ENCODE measurements around the gene DUSP9.
"Not testable (repeated sequence)": the region's sequence is repeated elsewhere in the genome, so short reads cannot be mapped to it uniquely, and the experiment has no call there.

The DUSP9 gene

DNA sequence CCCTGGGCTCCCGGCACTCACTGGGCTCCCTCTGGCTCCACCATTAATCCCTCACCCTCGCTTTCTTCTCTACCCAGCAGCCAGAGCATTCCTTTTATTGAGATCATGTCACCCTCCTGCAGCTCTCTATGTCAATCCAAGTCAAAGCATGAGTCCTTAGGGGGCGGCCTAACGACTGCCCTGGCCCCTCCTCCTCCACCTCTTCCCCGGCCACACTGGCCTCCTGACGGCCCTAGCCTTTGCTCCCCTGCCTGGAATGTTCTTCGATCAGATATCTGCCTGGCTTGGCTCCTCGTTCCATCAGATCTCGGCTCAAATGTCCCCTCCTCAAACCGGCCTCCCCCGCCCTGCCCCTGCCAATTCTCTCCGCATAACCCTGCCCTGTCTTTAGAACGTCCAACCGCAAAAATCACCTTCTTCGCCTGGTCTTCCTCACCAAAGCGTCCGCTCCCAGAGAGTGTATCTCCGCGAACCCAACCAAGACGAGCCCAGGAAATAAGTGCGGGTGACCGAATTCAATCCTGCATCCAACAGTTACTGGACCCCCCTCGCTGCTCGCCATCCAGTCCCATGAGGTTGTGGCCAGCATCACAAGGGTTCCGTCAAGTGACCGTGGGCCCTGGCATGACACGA, 27.3 kb downstream of the DUSP9 start:
- no peak overlapping the region for H3K4me3 ChIP-seq (ENCODE audit: low read depth in 1 of 2, low read length in 2 of 2)
- H3K4me1 ChIP-seq (ENCODE audit: control insufficient read depth in 1 of 2, insufficient read depth in 2 of 2, low read length in 2 of 2), result no peaks in the 10 kb centered on the region
- H3K27ac ChIP-seq (ENCODE audit: low read depth, low read length), result no peak overlapping the region
- H3K27me3 ChIP-seq (ENCODE audit: control insufficient read depth in 1 of 2, insufficient read depth in 2 of 2, low read length in 2 of 2), result peaks cover 10 to 14% of the 10 kb centered on the region in 2 donors
- H3K36me3 ChIP-seq (ENCODE audit: control insufficient read depth in 1 of 2, insufficient read depth in 2 of 2, low read length in 2 of 2), result no peaks in the 10 kb centered on the region
- H3K9me3 ChIP-seq (ENCODE audit: control insufficient read depth in 1 of 2, low read length in 2 of 2), result no peaks in the 10 kb centered on the region
- H3K9ac ChIP-seq (ENCODE audit: low read depth in 1 of 2, low read length in 2 of 2), result no peak overlapping the region

DNA sequence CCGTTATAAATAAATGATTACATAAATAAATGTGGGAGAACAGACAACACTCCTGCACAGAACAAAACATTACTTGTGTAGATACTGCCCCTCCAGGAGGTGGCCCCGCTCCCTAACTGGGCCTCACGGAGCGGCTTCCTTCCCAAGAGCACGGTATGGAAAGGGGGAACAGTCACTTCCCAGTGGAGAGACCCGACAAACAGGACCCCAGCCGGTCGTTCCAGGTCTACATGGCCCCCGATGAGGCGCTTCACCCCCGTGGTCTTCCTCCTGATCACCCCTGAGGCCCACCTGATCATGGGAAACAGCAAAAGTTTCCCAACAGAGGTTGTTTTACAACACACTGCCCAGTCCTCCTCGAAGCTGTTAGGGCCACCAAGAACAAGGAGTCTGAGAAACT, 34.2 kb downstream of the DUSP9 start:
- Histone ChIP-seq H3K4me3 (ENCODE audit: low read depth in 1 of 2, low read length in 2 of 2) (no peak overlapping the region), H3K4me1 (ENCODE audit: control insufficient read depth in 1 of 2, insufficient read depth in 2 of 2, low read length in 2 of 2) (no peaks in the 10 kb centered on the region), H3K9ac (ENCODE audit: low read depth in 1 of 2, low read length in 2 of 2) (no peak overlapping the region), H3K27me3 (ENCODE audit: control insufficient read depth in 1 of 2, insufficient read depth in 2 of 2, low read length in 2 of 2) (no peaks in the 10 kb centered on the region), H3K9me3 (ENCODE audit: control insufficient read depth in 1 of 2, low read length in 2 of 2) (no peaks in the 10 kb centered on the region), H3K36me3 (ENCODE audit: control insufficient read depth in 1 of 2, insufficient read depth in 2 of 2, low read length in 2 of 2) (no peaks in the 10 kb centered on the region), H3K27ac (ENCODE audit: low read depth, low read length) (no peak overlapping the region)

DNA sequence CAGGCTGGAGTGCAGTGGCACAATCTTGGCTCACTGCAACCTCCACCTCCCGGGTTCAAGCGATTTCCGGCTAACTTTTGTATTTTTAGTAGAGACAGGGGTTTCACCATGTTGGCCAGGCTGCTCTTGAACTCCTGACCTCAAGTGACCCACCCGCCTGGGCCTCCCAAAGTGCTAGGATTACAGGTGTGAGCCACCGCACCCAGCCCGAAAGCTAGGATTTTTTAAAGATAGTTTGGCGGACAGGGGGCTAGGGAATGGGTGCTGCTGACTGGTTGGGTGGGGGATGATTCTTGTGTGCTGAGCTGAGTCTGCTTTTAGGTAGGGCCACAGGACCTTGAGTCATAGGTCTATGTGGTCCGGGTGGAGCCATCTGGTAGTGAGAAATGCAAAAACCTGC, 36.5 kb downstream of the DUSP9 start:
- H3K4me3 ChIP-seq (ENCODE audit: low read depth in 1 of 2, low read length in 2 of 2); H3K4me1 ChIP-seq (ENCODE audit: control insufficient read depth in 1 of 2, insufficient read depth in 2 of 2, low read length in 2 of 2); H3K9me3 ChIP-seq (ENCODE audit: control insufficient read depth in 1 of 2, low read length in 2 of 2); H3K36me3 ChIP-seq (ENCODE audit: control insufficient read depth in 1 of 2, insufficient read depth in 2 of 2, low read length in 2 of 2); H3K27me3 ChIP-seq (ENCODE audit: control insufficient read depth in 1 of 2, insufficient read depth in 2 of 2, low read length in 2 of 2); H3K27ac ChIP-seq (ENCODE audit: low read depth, low read length); H3K9ac ChIP-seq (ENCODE audit: low read depth in 1 of 2, low read length in 2 of 2): not testable (repeated sequence)

DNA sequence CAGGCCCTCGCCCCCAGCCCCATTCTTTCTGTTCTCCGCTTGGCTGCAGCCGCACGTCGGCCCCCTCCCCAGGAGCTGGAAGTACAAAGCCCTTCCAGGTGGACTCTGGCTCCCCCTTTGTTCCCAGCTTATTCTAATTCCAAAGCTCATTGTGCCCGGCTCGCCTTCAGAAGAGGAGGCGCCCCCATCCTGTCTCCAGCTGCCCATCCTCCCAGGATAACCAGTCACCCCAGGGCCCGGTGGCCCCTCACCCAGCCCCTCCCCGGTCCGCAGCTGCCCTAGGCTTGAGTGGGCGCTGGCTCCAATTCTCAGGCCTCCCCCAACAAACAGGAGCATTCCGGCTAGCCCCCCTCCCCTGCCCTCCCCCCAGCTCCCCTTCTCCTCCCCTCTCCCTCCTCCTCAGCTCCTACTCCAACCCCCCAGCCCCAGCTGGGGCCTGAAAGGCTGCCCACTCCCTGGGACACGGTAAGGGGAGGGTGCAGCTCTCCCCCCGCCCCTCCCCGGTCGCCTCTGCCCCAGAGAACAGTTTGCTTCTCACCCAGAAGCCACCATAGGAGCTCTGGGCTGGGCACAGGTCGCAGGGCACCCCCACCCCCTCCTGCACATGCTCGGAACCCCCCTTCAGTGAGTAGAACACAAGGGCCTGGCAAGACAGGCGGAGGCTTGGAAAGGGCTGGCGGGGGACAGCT, 37.6 kb downstream of the DUSP9 start:
- H3K27ac ChIP-seq (ENCODE audit: low read depth, low read length), result no peak overlapping the region
- H3K27me3 ChIP-seq (ENCODE audit: control insufficient read depth in 1 of 2, insufficient read depth in 2 of 2, low read length in 2 of 2), result no peaks in the 10 kb centered on the region
- no peak overlapping the region for H3K4me3 ChIP-seq (ENCODE audit: low read depth in 1 of 2, low read length in 2 of 2)
- H3K9ac ChIP-seq (ENCODE audit: low read depth in 1 of 2, low read length in 2 of 2), result no peak overlapping the region
- no peaks in the 10 kb centered on the region for H3K36me3 ChIP-seq (ENCODE audit: control insufficient read depth in 1 of 2, insufficient read depth in 2 of 2, low read length in 2 of 2)
- no peaks in the 10 kb centered on the region for H3K9me3 ChIP-seq (ENCODE audit: control insufficient read depth in 1 of 2, low read length in 2 of 2)
- no peaks in the 10 kb centered on the region for H3K4me1 ChIP-seq (ENCODE audit: control insufficient read depth in 1 of 2, insufficient read depth in 2 of 2, low read length in 2 of 2)

DNA sequence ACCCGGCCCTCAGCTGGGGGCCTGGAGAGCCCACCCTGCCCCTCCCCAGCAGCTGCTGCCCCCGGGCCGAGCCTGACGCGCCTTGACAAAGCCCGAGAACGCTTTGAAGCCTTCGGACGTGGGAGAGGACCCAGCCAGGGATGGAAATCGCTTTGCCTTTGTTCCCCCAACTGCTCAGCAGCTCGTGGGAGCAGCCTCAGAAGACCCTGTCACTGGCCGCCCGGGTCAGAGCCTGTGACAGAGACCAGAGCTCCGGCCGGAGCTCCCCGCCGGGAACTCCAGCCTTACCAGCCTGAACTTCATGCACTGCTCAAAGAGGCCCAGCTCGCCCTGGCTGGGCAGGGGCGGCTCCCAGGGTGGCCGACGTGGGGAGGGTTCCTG, 38.1 kb downstream of the DUSP9 start:
- H3K27me3 ChIP-seq (ENCODE audit: control insufficient read depth in 1 of 2, insufficient read depth in 2 of 2, low read length in 2 of 2), result no peaks in the 10 kb centered on the region
- no peaks in the 10 kb centered on the region for H3K9me3 ChIP-seq (ENCODE audit: control insufficient read depth in 1 of 2, low read length in 2 of 2)
- H3K4me3 ChIP-seq (ENCODE audit: low read depth in 1 of 2, low read length in 2 of 2), result no peak overlapping the region
- H3K9ac ChIP-seq (ENCODE audit: low read depth in 1 of 2, low read length in 2 of 2), result no peak overlapping the region
- H3K36me3 ChIP-seq (ENCODE audit: control insufficient read depth in 1 of 2, insufficient read depth in 2 of 2, low read length in 2 of 2), result no peaks in the 10 kb centered on the region
- H3K27ac ChIP-seq (ENCODE audit: low read depth, low read length), result no peak overlapping the region
- H3K4me1 ChIP-seq (ENCODE audit: control insufficient read depth in 1 of 2, insufficient read depth in 2 of 2, low read length in 2 of 2), result peaks cover 0 to 4% of the 10 kb centered on the region in 2 donors

DNA sequence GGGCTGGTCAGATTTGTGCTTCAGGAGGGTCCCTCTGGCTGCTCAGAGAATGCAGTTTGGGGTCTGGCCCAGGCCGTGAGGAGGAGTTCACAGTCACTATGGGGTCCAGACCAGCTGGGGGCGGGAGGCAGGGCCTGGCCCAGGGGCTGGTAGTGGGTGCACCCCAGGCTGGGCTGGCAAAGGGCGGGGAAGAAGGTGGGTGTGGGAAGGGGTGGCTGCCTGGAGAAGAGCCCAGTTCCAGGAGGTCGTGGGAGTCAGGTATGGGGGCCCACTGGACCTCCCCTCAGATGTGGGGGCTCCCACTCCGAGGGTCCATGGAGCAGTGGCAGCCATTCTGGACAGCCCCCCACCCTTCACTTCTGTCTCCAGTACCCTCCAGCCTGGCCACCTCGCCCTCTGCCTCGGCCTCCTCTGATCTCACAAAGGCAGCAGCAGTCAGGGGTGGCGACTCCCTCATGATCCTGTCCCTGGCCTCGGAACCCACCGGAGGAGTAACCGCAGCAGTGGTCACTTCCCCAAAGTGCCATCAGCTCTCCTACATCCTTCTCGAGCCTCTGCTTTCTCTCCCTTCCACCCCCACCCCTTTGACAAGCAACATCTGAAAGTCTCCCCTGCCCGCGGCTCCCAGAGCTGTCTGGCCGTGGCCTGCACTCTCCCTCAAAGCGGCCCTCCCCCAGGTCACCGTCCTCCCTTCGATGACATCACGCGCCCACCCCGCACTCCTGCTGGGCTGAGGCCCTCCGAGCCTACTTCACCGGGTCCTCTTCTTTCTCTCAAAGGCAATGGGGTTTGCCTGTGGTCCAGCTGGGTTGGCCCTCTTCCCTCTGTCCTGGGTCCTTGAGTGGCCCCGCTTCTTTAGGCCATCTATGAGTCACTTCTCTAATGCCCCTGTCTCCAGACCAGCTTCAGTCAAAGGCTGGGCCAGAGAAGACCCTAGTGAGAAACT, 39.0 kb downstream of the DUSP9 start:
- Histone ChIP-seq H3K9ac (ENCODE audit: low read depth in 1 of 2, low read length in 2 of 2) (no peak overlapping the region), H3K27me3 (ENCODE audit: control insufficient read depth in 1 of 2, insufficient read depth in 2 of 2, low read length in 2 of 2) (no peaks in the 10 kb centered on the region), H3K36me3 (ENCODE audit: control insufficient read depth in 1 of 2, insufficient read depth in 2 of 2, low read length in 2 of 2) (no peaks in the 10 kb centered on the region), H3K4me1 (ENCODE audit: control insufficient read depth in 1 of 2, insufficient read depth in 2 of 2, low read length in 2 of 2) (peaks cover 0 to 4% of the 10 kb centered on the region in 2 donors), H3K4me3 (ENCODE audit: low read depth in 1 of 2, low read length in 2 of 2) (no peak overlapping the region), H3K27ac (ENCODE audit: low read depth, low read length) (no peak overlapping the region), H3K9me3 (ENCODE audit: control insufficient read depth in 1 of 2, low read length in 2 of 2) (no peaks in the 10 kb centered on the region)

DNA sequence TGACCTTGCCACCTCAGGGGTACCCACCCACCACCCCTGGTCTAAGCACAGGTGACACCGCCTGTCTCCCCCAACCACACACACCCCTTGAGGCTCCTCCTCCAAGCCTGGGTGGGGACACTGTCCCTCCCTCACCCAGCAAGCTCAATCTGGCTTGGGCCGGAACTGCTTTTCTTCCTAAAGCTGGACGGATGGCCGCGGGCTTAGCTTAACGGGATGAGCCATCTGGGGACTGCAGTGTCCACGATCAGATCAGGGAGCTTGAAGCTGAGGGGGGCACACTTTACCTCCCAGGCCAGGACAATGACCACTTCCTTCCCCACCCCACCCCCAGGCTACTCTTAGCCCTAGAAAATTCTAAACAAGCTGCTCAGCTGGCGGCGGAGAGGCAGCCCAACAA, 39.7 kb downstream of the DUSP9 start:
- Histone ChIP-seq H3K36me3 (ENCODE audit: control insufficient read depth in 1 of 2, insufficient read depth in 2 of 2, low read length in 2 of 2) (no peaks in the 10 kb centered on the region), H3K4me1 (ENCODE audit: control insufficient read depth in 1 of 2, insufficient read depth in 2 of 2, low read length in 2 of 2) (peaks cover 0 to 4% of the 10 kb centered on the region in 2 donors), H3K27me3 (ENCODE audit: control insufficient read depth in 1 of 2, insufficient read depth in 2 of 2, low read length in 2 of 2) (no peaks in the 10 kb centered on the region), H3K9me3 (ENCODE audit: control insufficient read depth in 1 of 2, low read length in 2 of 2) (no peaks in the 10 kb centered on the region), H3K27ac (ENCODE audit: low read depth, low read length) (no peak overlapping the region), H3K9ac (ENCODE audit: low read depth in 1 of 2, low read length in 2 of 2) (no peak overlapping the region), H3K4me3 (ENCODE audit: low read depth in 1 of 2, low read length in 2 of 2) (no peak overlapping the region)

DNA sequence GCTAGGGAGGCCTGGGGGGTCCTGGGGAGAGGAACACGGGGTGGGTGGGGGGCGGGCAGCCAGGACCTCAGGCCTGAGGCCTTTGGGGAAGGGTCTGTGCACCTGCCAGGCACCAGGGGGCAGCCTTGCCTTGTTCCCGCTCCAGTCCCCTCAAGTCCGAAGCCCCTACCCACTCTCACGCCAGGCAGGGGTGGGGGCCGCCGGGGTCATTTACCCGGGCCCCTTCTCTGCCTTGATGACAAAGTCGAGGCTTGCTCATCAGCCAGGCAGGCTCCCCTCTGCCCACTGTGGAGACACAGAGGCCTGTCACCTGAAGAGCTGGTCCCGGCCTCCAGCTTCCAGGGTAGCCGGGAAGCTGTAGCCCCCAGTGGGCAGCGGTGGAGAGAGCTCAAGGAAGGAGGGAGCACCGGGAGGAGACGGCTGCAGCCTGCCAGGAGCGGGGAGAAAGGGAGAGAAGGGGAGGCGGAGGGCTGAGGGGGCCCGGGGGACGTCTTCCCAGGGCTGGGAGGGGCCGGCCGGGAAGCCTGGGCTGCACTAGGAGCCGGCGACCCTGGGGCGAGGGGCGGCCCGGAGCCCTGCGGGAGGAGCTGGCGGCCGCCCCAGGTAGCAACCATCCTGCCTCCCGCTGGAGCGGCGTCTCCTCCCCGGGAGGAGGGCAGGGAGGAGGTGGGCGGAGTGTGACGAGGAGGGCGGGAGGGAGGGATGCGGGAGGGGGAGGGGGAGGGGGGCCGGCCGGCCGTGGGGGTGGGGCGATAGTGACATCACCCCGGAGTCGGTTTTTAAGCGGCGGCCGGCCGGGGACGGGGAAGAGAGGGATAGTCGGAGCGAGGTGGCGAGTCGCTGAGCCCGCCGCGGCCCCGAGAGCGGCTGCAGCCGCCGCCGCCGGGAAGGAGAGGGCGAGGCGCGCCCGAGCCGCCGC, 40.4 kb downstream of the DUSP9 start, which contains the start of gene SLC6A8:
Gene SLC6A8 (plus strand): TSS at position 806 of the 919 bp plus-strand sequence. CDS start 649 bp downstream, outside the sequence.
- Histone ChIP-seq H3K27ac (ENCODE audit: low read depth, low read length) (no peak within 1 kb of the TSS), H3K9ac (ENCODE audit: low read depth in 1 of 2, low read length in 2 of 2) (no peak within 1 kb of the TSS), H3K9me3 (ENCODE audit: control insufficient read depth in 1 of 2, low read length in 2 of 2) (no peaks in the 10 kb centered on the region), H3K36me3 (ENCODE audit: control insufficient read depth in 1 of 2, insufficient read depth in 2 of 2, low read length in 2 of 2) (no peaks in the 10 kb centered on the region), H3K4me3 (ENCODE audit: low read depth in 1 of 2, low read length in 2 of 2) (peak within 1 kb of the TSS in 1 of 2 donors; percentile 16), H3K27me3 (ENCODE audit: control insufficient read depth in 1 of 2, insufficient read depth in 2 of 2, low read length in 2 of 2) (no peaks in the 10 kb centered on the region), H3K4me1 (ENCODE audit: control insufficient read depth in 1 of 2, insufficient read depth in 2 of 2, low read length in 2 of 2) (peaks cover 0 to 4% of the 10 kb centered on the region in 2 donors)

DNA sequence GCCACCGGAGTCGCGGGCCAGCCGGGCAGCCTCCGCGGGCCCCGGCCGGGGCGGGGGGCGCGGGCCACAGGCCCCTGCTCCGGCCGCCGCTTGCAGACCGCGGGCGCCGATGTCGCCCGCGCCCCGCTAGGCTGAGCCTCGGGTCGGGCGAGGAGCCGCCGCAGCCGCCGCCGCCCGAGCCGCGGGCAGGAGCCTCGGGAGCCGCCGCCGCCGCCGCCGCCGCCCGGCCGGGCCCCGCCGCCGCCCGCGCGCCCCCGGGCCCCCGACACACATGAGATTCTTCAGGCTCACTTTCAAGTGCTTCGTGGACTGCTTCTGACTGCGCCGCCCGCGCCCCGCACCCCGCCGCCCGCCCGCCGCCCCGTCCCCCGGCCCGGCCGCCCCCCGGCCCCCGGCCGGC, 41.1 kb downstream of the DUSP9 start:
- no peak overlapping the region for H3K4me3 ChIP-seq (ENCODE audit: low read depth in 1 of 2, low read length in 2 of 2)
- H3K9ac ChIP-seq (ENCODE audit: low read depth in 1 of 2, low read length in 2 of 2), result no peak overlapping the region
- no peaks in the 10 kb centered on the region for H3K27me3 ChIP-seq (ENCODE audit: control insufficient read depth in 1 of 2, insufficient read depth in 2 of 2, low read length in 2 of 2)
- H3K27ac ChIP-seq (ENCODE audit: low read depth, low read length), result no peak overlapping the region
- H3K9me3 ChIP-seq (ENCODE audit: control insufficient read depth in 1 of 2, low read length in 2 of 2), result no peaks in the 10 kb centered on the region
- no peaks in the 10 kb centered on the region for H3K36me3 ChIP-seq (ENCODE audit: control insufficient read depth in 1 of 2, insufficient read depth in 2 of 2, low read length in 2 of 2)
- H3K4me1 ChIP-seq (ENCODE audit: control insufficient read depth in 1 of 2, insufficient read depth in 2 of 2, low read length in 2 of 2), result peaks cover 0 to 4% of the 10 kb centered on the region in 2 donors
